Heart right ventricle (tissue), 16 donors: ENCODE results near the gene SQOR. TPM values are rescaled to one million over a fixed set of nuclear protein-coding genes. Genes with fewer than 3 reads are reported as not detected.

Source experiments
- ATAC-seq, 8 donors: fragments of 200-7000 bp; cut with Tn5 transposase; one replicate each; pipeline ENCODE4 v1.9.1; 2020; ENCODE audit warnings: mild to moderate bottlenecking in 8 of 8, moderate library complexity in 8 of 8, moderate number of reproducible peaks in 1 of 8
- DNase-seq, 2 donors: peaks; one replicate each; pipeline ENCODE4 v3.0.0-alpha.2; 2020
- H3K27ac ChIP-seq, 10 donors: fragments of 200-600 bp; sonication (generic) in 2 of 10; one replicate each; pipeline versions ENCODE4 v1.5.0 to v1.8.0; 2020 to 2022; ENCODE audit warnings: mild to moderate bottlenecking in 3 of 10
- H3K27me3 ChIP-seq, 7 donors: fragments of 200-600 bp; one replicate each; pipeline ENCODE4 v1.8.0; 2021 to 2022; ENCODE audit warnings: mild to moderate bottlenecking in 2 of 7
- H3K36me3 ChIP-seq, 9 donors: fragments of 200-600 bp; sonication (generic) in 1 of 9; one replicate each; pipeline versions ENCODE4 v1.5.0 to v1.8.0; 2020 to 2022; ENCODE audit warnings: mild to moderate bottlenecking in 2 of 9
- H3K4me1 ChIP-seq, 9 donors: fragments of 200-600 bp; sonication (generic) in 1 of 9; one replicate each; pipeline versions ENCODE4 v1.5.0 to v1.8.0; 2020 to 2022; ENCODE audit warnings: mild to moderate bottlenecking in 4 of 9
- H3K4me3 ChIP-seq, 10 donors: fragments of 200-600 bp; sonication (generic) in 2 of 10; one replicate each; pipeline versions ENCODE4 v1.5.0 to v1.8.0; 2020 to 2022; ENCODE audit warnings: mild to moderate bottlenecking in 7 of 10, moderate library complexity in 2 of 10
- H3K9me3 ChIP-seq, 11 donors: fragments of 200-600 bp in 10 of 11; sonication (generic) in 2 of 11; one replicate each; pipeline versions ENCODE4 v1.5.0 to v1.8.0; 2013 to 2022; ENCODE audit warnings: mild to moderate bottlenecking in 2 of 11, control low read depth in 1 of 11, moderate library complexity in 1 of 11
- CTCF ChIP-seq, 9 donors: fragments of 200-600 bp; sonication (generic) in 2 of 9; IDR thresholded peaks; one replicate each; pipeline versions ENCODE4 v1.5.0 to v1.8.0; 2021 to 2022; ENCODE audit warnings: antibody characterized with exemption in 9 of 9, mild to moderate bottlenecking in 5 of 9, moderate library complexity in 1 of 9
- WGBS, 2 donors: extraction: QIAGEN DNeasy Blood & Tissue Kit; methylation state at CpG; one replicate each; pipeline ENCODE4 v1.1.7; 2013; ENCODE audit warnings: inconsistent platforms in 1 of 2; 5-methylcytosine and 5-hydroxymethylcytosine counted together
- intact Hi-C, 10 donors: fragments of 100-400 bp; cut with DNase I; formaldehyde crosslinking; loops; one replicate each; pipeline versions ENCODE4 v1.11.1 to v1.14.2; 2022
- polyA plus RNA-seq, 2 donors: library from polyadenylated mRNA; stranded (reverse); fragments of 200-250 nt; gene quantifications; one replicate each; pipeline ENCODE4 v1.2.3, GENCODE V29; 2013
- total RNA-seq, 10 donors: library from RNA; stranded (reverse); fragmentation: NEBNext Ultra II Directional in 3 of 10; extraction: Animal tissue kit (Norgen Biotek cat#: 25700) in 3 of 10; gene quantifications; one replicate each; pipeline versions ENCODE4 v1.2.1 to v1.2.4, GENCODE V29; 2021 to 2023
- donor health status: Arrhythmogenic right ventricular cardiomyopathy.
- donor health status: ischemic (EF 13 %, LVEDD 7.1; RV severe dilation, severe dysfunction).
- donor health status: healthy with polysubstance abuse.
- donor health status: DM: no; HTN: yes; CAD: no.
- donor health status: DM: no; HTN: no; CAD: no.
- donor health status: ischemic (EF 25% LVEDD 6.9; RV normal size, moderate dysfunction).
- donor health status: ischemic (EF 25% LVEDD 5.7; RV mildly dilated, moderate dysfunction).
- donor health status: healthy.
- donor health status: DM: yes; HTN: yes; CAD: no.
- donor health status: Ischemic cardiomyopathy.
- donor health status: ischemic (EF 35%, LVEDD 5.7; RV mildly dilated, moderate dysfunction).
- donor health status: nonischemic (EF 11% LVEDD 7.7; RV severe dilation, severe dysfunction).
- donor health status: DM: yes; HTN: yes; CAD: no.
- donor health status: PGD.
- donor health status: ischemic (EF 29% LVEDD 5.4; RV normal size, mild dysfunction).
- donor health status: nonischemic (EF 23%, LVEDD 6.1; RV moderate dilation, normal function).

Gene SQOR
- total and polyA plus RNA-seq, 12 donors = 10.3 to 41.8 (median 17.1) TPM

DNA sequence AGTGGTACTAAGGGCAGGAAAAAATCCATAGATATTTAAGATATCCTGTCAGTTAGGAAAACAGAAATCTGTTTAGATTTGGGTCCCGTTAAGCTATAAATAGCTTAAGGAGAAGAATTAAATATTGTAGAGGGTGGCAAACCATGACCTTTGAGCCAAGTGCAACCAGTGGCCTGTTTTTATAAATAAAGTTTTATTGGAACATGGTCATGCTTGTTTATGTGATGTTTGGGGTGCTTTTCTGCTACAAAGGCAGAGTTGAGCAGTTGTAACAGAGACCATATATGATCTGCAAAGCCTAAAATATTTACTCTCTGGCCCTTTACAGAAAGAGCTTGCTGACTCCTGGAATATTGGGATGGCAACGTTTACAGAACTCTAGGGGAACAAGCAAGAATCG is 66.3 kb downstream of the SQOR start:
- DNase-seq (no peak), ATAC-seq (no peak)
- Histone ChIP-seq H3K4me1 (peaks cover 0 to 18% (median 6%) of the 10 kb centered on the region in 9 donors), H3K36me3 (no peaks in the 10 kb centered on the region), H3K27ac (no peak overlapping the region), H3K27me3 (peaks cover 0 to 12% (median 6%) of the 10 kb centered on the region in 7 donors), H3K9me3 (peaks cover 0 to 6% (median 0%) of the 10 kb centered on the region in 11 donors), H3K4me3 (no peak overlapping the region)
- 85 to 89% methylated on average over 3 of the region's 3 CpGs for WGBS, 2 donors
- TF ChIP-seq CTCF (IDR thresholded peaks at IDR 0.05) = no peak
- intact Hi-C loops = no loop called here

DNA sequence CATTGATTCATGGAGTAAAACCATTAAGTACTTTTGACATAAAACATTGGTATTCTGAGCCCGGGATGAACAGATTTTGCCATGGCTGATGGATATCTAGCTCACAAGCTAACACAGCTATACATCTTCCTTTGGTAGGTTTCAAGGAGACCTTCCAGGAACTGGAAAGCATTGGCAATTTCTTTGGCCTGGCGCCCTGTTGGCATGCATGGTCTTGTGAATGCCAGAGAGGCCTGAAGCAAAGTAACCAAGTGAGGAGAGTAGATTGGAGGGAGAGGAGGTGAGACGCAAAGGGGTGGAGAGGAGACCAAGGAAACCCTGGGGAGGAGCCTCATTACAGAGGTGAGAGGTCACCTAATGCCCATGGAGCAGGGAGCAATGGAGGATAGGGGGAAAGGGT is 67.2 kb downstream of the SQOR start:
- no peak for ATAC-seq
- Histone ChIP-seq H3K36me3 (no peaks in the 10 kb centered on the region), H3K4me1 (peaks cover 0 to 18% (median 6%) of the 10 kb centered on the region in 9 donors), H3K27ac (no peak overlapping the region), H3K4me3 (no peak overlapping the region), H3K27me3 (peaks cover 0 to 12% (median 6%) of the 10 kb centered on the region in 7 donors), H3K9me3 (peaks cover 0 to 6% (median 0%) of the 10 kb centered on the region in 11 donors)
- WGBS, 2 donors = 96 to 98% methylated on average over 3 of the region's 3 CpGs
- intact Hi-C loops = no loop called here
- no peak for TF ChIP-seq CTCF (IDR thresholded peaks at IDR 0.05)
- DNase-seq = no peak

- Histone ChIP-seq H3K4me3 (peak overlapping the region in 7 of 10 donors; percentile 42 to 67 (median 56)), H3K36me3 (no peaks in the 10 kb centered on the region), H3K27ac (no peak overlapping the region), H3K4me1 (peaks cover 0 to 18% (median 6%) of the 10 kb centered on the region in 9 donors), H3K9me3 (no peaks in the 10 kb centered on the region), H3K27me3 (peaks cover 0 to 12% (median 6%) of the 10 kb centered on the region in 7 donors)
- 48 to 50% methylated on average over 13 of the region's 13 CpGs for WGBS, 2 donors
- TF ChIP-seq CTCF (IDR thresholded peaks at IDR 0.05) = peak in 1 of 9 donors; percentile 6
- ATAC-seq (peak in 1 of 8 donors; percentile 6), DNase-seq (no peak)
- intact Hi-C loops = no loop called here
These were observed 69.0 kb downstream of the SQOR start for GRCh38 chr15:45703670-45704328.

DNA sequence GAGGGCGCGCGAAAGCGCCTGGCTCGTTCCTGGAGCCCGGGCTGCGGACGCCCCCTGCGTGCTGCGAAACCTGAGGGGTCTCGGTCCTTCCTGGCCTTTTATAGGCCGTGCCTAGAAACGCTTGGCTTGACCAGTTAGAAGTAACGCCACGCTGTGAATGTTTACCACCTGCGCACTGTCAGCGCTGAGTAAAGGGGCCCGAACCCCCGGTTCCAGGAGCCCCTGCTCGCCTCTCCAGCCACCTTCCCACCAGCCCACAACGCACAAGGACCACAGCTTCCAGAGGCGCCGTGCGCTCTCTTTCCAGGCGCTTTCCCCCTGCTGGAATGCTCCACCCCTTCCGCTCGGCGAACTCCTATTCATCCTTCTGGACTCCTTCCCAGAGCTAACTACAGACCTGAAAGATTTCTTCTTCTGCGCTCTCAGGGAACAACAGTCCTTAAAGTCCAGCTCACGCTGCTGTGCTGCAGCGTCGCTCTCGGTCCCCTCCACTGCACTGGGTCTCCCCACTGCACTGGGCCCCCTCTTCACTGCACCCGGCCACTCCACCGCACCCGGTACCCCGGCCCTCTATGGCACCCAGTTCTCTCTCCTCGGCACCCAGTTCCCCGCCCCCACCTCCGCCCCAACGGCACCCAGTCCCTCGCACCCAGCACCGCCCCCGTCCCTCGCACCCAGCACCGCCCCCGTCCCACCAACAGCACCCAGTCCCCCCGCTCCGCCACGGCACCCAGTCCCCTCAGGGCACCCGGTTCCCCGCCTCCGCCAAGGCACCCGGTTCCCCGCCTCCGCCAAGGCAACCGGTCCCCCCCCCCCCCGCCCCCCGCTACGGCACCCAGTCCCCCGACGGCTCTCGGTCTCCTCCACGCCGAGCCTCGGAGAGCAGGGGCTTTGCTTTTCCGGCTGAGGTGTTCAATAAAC is 69.8 kb downstream of the SQOR start:
- no peaks in the 10 kb centered on the region for H3K36me3 ChIP-seq
- intact Hi-C loops = loop anchor here in 1 of 10 donors (5.0 kb wide), 1 partner anchor 608 kb away; no protein-coding TSS in a partner anchor
- H3K4me3 ChIP-seq = peak overlapping the region in 9 of 10 donors; percentile 28 to 67 (median 56)
- H3K27ac ChIP-seq = no peak overlapping the region
- peaks cover 0 to 12% (median 6%) of the 10 kb centered on the region in 7 donors for H3K27me3 ChIP-seq
- DNase-seq (peak in 1 of 2 donors; percentile 21), ATAC-seq (peak in 5 of 8 donors; percentile 22 to 48 (median 30))
- TF ChIP-seq CTCF (IDR thresholded peaks at IDR 0.05) = no peak
- H3K4me1 ChIP-seq = peaks cover 0 to 18% (median 6%) of the 10 kb centered on the region in 9 donors
- 6% methylated on average over 60 to 67 of the region's 67 CpGs for WGBS, 2 donors
- no peaks in the 10 kb centered on the region for H3K9me3 ChIP-seq
